K562 (cell line): ENCODE data around the gene HDAC5. TPM values are rescaled to one million over a fixed set of nuclear protein-coding genes. Genes with fewer than 3 reads are reported as not detected.

Source experiments
- ATAC-seq: fragments of 200-7000 bp; cut with Tn5 transposase; 3 replicates; pipeline ENCODE4 v1.9.1; 2020; ENCODE audit warnings: moderate library complexity
- BruUV-seq: library from RNA; stranded (reverse); fragments of 400-500 nt; replicated peaks from 2 replicates; lab custom pipeline; 2021; lab: Mats Ljungman, UMichigan
- CTCF ChIA-PET: fragments of 300-600 bp; formaldehyde crosslinking; extraction: SDS; loops from one replicate; lab custom pipeline; 2021; ENCODE audit warnings: low intra/inter-chr PET ratio; lab: Yijun Ruan, JAX
- POLR2A ChIA-PET: fragments of 300-600, 350-650 bp; sonication (Branson Sonifier 250); formaldehyde crosslinking; extraction: SDS; loops from one replicate; lab custom pipeline; 2021; ENCODE audit warnings: antibody characterized with exemption, inconsistent platforms; lab: Yijun Ruan, JAX
- DNase-seq, 4 experiments: peaks; one replicate each; pipeline versions ENCODE4 v3.0.0 to v3.0.0-alpha.2; 2011 to 2018; ENCODE audit warnings: low spot score in 3 of 4, mixed read lengths in 3 of 4; ENCODE audit errors: extremely low read depth in 1 of 4
- FAIRE-seq: peaks from 2 replicates; lab custom pipeline; 2011; peaks lifted over from hg19 to GRCh38; lab: Jason Lieb, UNC
- H2AFZ ChIP-seq: 2 replicates; pipeline ENCODE4 v1.6.0; 2011; ENCODE audit warnings: low read depth, low read length, control low read depth, inconsistent platforms
- H3K27ac ChIP-seq: fragments of 200-600 bp; 3 replicates; pipeline ENCODE4 v1.8.0; 2011; ENCODE audit warnings: low read depth, mild to moderate bottlenecking, control low read depth, inconsistent platforms, low read length, moderate library complexity, mixed read lengths; ENCODE audit errors: extremely low read depth
- H3K27me3 ChIP-seq, 2 experiments: fragments of 300-600 bp in 1 of 2; 2 replicates in 1 of 2; 3 replicates in 1 of 2; pipeline versions ENCODE4 v1.6.0 to v1.8.0; 2011; ENCODE audit warnings: inconsistent platforms in 2 of 2, low read length in 2 of 2, mild to moderate bottlenecking in 1 of 2, mixed read lengths in 1 of 2, moderate library complexity in 1 of 2; ENCODE audit not compliant: control insufficient read depth in 2 of 2, insufficient read depth in 2 of 2
- H3K36me3 ChIP-seq: fragments of 300-600 bp; 3 replicates; pipeline ENCODE4 v1.8.0; 2011; ENCODE audit warnings: mild to moderate bottlenecking, low read length, inconsistent platforms; ENCODE audit not compliant: control insufficient read depth, insufficient read depth
- H3K4me1 ChIP-seq, 2 experiments: fragments of 200-600 bp in 1 of 2; replicated peaks in 1 of 2; 2 replicates in 1 of 2; 3 replicates in 1 of 2; pipeline versions ENCODE4 v1.5.1 to v1.8.0; 2011; ENCODE audit warnings: inconsistent platforms in 2 of 2, low read length in 2 of 2, mild to moderate bottlenecking in 1 of 2, mixed read lengths in 1 of 2, moderate library complexity in 1 of 2; ENCODE audit not compliant: control insufficient read depth in 2 of 2, insufficient read depth in 2 of 2
- H3K4me2 ChIP-seq: 2 replicates; pipeline ENCODE4 v1.6.1; 2011; ENCODE audit warnings: low read length, control low read depth, inconsistent platforms, mixed read lengths; ENCODE audit not compliant: insufficient read depth
- H3K4me3 ChIP-seq: fragments of 200-600 bp; sonication (generic), shearing (Covaris generic); 2 replicates; pipeline ENCODE4 v1.5.1; 2016; ENCODE audit warnings: control low read depth, inconsistent platforms
- H3K79me2 ChIP-seq: fragments of 200-600 bp; 3 replicates; pipeline ENCODE4 v1.8.0; 2011; ENCODE audit warnings: low read length, inconsistent platforms; ENCODE audit not compliant: control insufficient read depth, insufficient read depth
- H3K9ac ChIP-seq, 2 experiments: 2 replicates each; pipeline versions ENCODE4 v1.6.0 to v1.6.1; 2011; ENCODE audit warnings: low read depth in 2 of 2, low read length in 2 of 2, control low read depth in 1 of 2, inconsistent platforms in 1 of 2, mild to moderate bottlenecking in 1 of 2, mixed read lengths in 1 of 2; ENCODE audit not compliant: insufficient read depth in 1 of 2
- H3K9me1 ChIP-seq: one replicate; pipeline ENCODE4 v1.6.0; 2011; ENCODE audit warnings: inconsistent platforms, mild to moderate bottlenecking, low read length, moderate library complexity; ENCODE audit not compliant: control insufficient read depth, insufficient read depth
- H3K9me3 ChIP-seq: replicated peaks from 2 replicates; pipeline ENCODE4 v1.5.1; 2011; ENCODE audit warnings: low read depth, low read length, inconsistent platforms; ENCODE audit not compliant: control insufficient read depth, insufficient read depth
- H4K20me1 ChIP-seq: replicated peaks from 2 replicates; pipeline ENCODE4 v1.6.1; 2011; ENCODE audit warnings: low read length, inconsistent platforms, mixed read lengths; ENCODE audit not compliant: control insufficient read depth, insufficient read depth
- NCOA6 ChIP-seq: fragments of 450-650 bp; IDR thresholded peaks from 2 replicates; pipeline ENCODE4 v1.6.1; 2017; ENCODE audit warnings: mild to moderate bottlenecking
- NFIC ChIP-seq: fragments of 450-650 bp; IDR thresholded peaks from 2 replicates; pipeline ENCODE4 v1.6.1; 2017; ENCODE audit warnings: mild to moderate bottlenecking, inconsistent platforms
- ZFX ChIP-seq: sonication (generic); formaldehyde crosslinking; IDR thresholded peaks from 2 replicates; pipeline ENCODE4 v1.8.0; 2022; ENCODE audit warnings: mild to moderate bottlenecking, missing genetic modification reagents, moderate library complexity
- ZNF695 ChIP-seq: fragments of 450-650 bp; formaldehyde crosslinking; IDR thresholded peaks from 2 replicates; pipeline ENCODE4 v1.4.0; 2020; ENCODE audit warnings: mild to moderate bottlenecking, moderate library complexity
- WGBS: fragments of 100-300 bp; shearing (Covaris generic); methylation state at CpG from one replicate; pipeline ENCODE4 v1.1.6; 2016; ENCODE audit warnings: low coverage, mixed read lengths; ENCODE audit not compliant: insufficient coverage; ENCODE audit errors: missing lambda C conversion rate; 5-methylcytosine and 5-hydroxymethylcytosine counted together
- in situ Hi-C: fragments of 300-500 bp; cut with MboI; formaldehyde crosslinking; loops from 4 replicates; pipeline ENCODE4 v1.15.0; 2018; ENCODE audit warnings: inconsistent platforms, mixed read lengths
- intact Hi-C: fragments of 100-400 bp; cut with micrococcal nuclease; formaldehyde crosslinking; loops from 2 replicates; pipeline ENCODE4 v1.14.2; 2022
- polyA plus RNA-seq, 8 experiments: library from polyadenylated mRNA; depleted of rRNA in 4 of 8; stranded (reverse) in 5 of 8; unstranded in 3 of 8; fragments of >200 nt; fragmentation: Nextera tagmentation in 2 of 8; fragmentation: Illumina TruSeq in 1 of 8; extraction: Ambion mirVana in 2 of 8; extraction: Trizol in 1 of 8; gene quantifications; 2 replicates each; pipeline versions ENCODE4 v1.2.1 to v1.2.3, GENCODE V29; 2011 to 2014; ENCODE audit warnings: inconsistent platforms in 1 of 8, missing spikeins in 1 of 8
- total RNA-seq, 7 experiments: library from RNA; depleted of rRNA in 6 of 7; stranded (reverse); fragments of >200 nt in 6 of 7; fragmentation: Illumina TruSeq in 2 of 7; extraction: Trizol in 2 of 7; gene quantifications; 2 replicates each; pipeline versions ENCODE4 v1.2.1 to v1.2.3, GENCODE V29; 2011 to 2021; ENCODE audit warnings: low replicate concordance in 1 of 7
- TF ChIP-seq, protein P1 (sequence below), 3 experiments: fragments of 200-800 bp in 1 of 3; sonication (Bioruptor generic) in 1 of 3; sonication (generic) in 1 of 3; formaldehyde crosslinking in 1 of 3; IDR thresholded peaks; 2 replicates each; pipeline versions ENCODE4 v1.6.1 to v1.8.0; 2016 to 2022; ENCODE audit warnings: mild to moderate bottlenecking in 2 of 3, missing compliant biosample characterization in 2 of 3, missing genetic modification characterization in 2 of 3, missing genetic modification reagents in 1 of 3
- TF ChIP-seq, protein P2 (sequence below): fragments of 450-650 bp; IDR thresholded peaks from 2 replicates; pipeline ENCODE4 v1.7.1; 2018; ENCODE audit warnings: mild to moderate bottlenecking, low read depth; ENCODE audit not compliant: partially characterized antibody

Gene HDAC5
- total and polyA plus RNA-seq, 9 of the 15 experiments (the other 6 are each of a cell fraction or from before 2014, with no cell fraction given) = 0.45 to 26.2 (median 16.4) TPM

DNA sequence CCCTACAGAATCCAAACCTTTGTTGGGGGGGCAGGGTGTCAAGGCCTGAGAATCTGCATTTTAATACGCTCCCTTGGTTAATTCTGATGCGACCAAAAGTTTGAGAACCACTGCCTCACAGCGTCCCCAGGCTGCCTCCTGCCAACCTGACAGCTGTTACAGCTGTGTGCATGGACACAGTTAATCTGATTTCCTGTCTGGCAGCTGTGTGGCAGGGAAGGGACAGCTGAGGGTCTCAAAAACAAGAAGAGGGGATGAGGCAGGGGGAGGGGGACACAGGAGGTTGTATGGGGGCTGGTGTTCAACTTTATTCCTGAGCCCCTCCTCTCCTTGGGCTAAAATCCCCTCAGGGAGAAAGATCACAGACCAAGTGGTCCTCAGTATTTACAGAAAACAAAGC is 17.5 kb downstream of the HDAC5 start:
- no TSS peak for BruUV-seq
- POLR2A ChIA-PET = interaction anchor here (1.0 to 1.7 kb wide), 3 partner anchors 10 to 39 kb away, joined by 3 to 8 read pairs (median 5); partner anchors contain the start of gene LSM12
- Histone ChIP-seq H3K36me3 (no peaks in the 10 kb centered on the region; the same call in 2 of the 3 replicates), H3K27ac (no peak overlapping the region), H3K4me3 (no peak overlapping the region), H3K4me2 (no peak overlapping the region), H3K27me3 (no peaks in the 10 kb centered on the region), H3K9me3 (no peaks in the 10 kb centered on the region), H4K20me1 (peaks cover 4% of the 10 kb centered on the region), H3K4me1 (peaks cover 23 to 40% of the 10 kb centered on the region in 2 experiments), H2AFZ (no peak overlapping the region), H3K9me1 (peaks cover 7% of the 10 kb centered on the region), H3K9ac (no peak overlapping the region), H3K79me2 (0 out of 3 replicates have a peak, but pooled peaks cover 2% of the 10 kb centered on the region)
- TF ChIP-seq ZFX (CRISPR knock-in tag) = no peak
- TF ChIP-seq, protein P1, sequence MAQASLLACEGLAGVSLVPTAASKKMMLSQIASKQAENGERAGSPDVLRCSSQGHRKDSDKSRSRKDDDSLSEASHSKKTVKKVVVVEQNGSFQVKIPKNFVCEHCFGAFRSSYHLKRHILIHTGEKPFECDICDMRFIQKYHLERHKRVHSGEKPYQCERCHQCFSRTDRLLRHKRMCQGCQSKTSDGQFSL (CRISPR knock-in tag; IDR thresholded peaks at IDR 0.05) = peak; percentile 8; the same call in 1 of the 2 replicates
- TF ChIP-seq, protein P1 (tag; IDR thresholded peaks at IDR 0.05) = no peak
- CTCF ChIA-PET = interaction anchor here (0.5 kb wide), 1 partner anchor 224 kb away, joined by 4 read pairs; no protein-coding TSS in a partner anchor
- WGBS = 53% methylated on average over 3 of the region's 3 CpGs
- ATAC-seq (no peak), DNase-seq (no peak), FAIRE-seq (peak; percentile 15)
- in situ Hi-C loops (no loop called here), intact Hi-C loops (no loop called here)

DNA sequence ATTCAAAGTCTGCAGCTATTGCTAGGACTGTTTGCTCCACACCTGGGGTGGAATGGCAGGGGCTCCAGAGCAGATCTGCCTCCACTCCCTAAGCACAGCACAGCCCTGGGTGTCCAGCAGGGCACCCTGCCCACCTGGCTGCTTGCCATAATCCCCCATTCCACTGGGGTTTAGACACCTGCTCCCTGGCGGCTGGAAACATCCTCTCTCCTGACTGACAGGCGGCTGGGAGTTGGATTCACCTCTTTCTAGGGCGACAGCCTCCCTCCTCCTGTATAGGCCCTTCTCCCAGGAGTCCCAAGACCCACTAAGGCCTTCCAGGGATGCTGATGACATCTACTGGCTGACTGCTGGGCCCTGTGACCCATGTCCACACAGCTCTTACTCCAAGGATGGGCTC is 18.0 kb downstream of the HDAC5 start:
- no TSS peak for BruUV-seq
- DNase-seq (no peak), ATAC-seq (no peak), FAIRE-seq (no peak)
- no peak overlapping the region for H3K9ac ChIP-seq
- no peak overlapping the region for H2AFZ ChIP-seq
- WGBS = 44% methylated on average over 3 of the region's 3 CpGs
- in situ Hi-C loops = no loop called here
- H3K27ac ChIP-seq = no peak overlapping the region
- peaks cover 7% of the 10 kb centered on the region for H3K9me1 ChIP-seq
- peaks cover 18 to 36% of the 10 kb centered on the region in 2 experiments for H3K4me1 ChIP-seq
- no peaks in the 10 kb centered on the region for H3K9me3 ChIP-seq
- H4K20me1 ChIP-seq = peaks cover 4% of the 10 kb centered on the region
- H3K27me3 ChIP-seq = no peaks in the 10 kb centered on the region
- H3K4me3 ChIP-seq = no peak overlapping the region
- no peaks in the 10 kb centered on the region; the same call in 2 of the 3 replicates for H3K36me3 ChIP-seq
- POLR2A ChIA-PET = interaction anchor here (0.6 to 1.3 kb wide), 4 partner anchors 9 to 39 kb away, joined by 3 to 5 read pairs (median 4); partner anchors contain the start of gene LSM12
- no peak overlapping the region for H3K4me2 ChIP-seq
- no peaks in the 10 kb centered on the region for H3K79me2 ChIP-seq
- TF ChIP-seq NFIC (peak; percentile 40; the same call in 1 of the 2 replicates), NCOA6 (no peak), ZNF695 (CRISPR knock-in tag) (no peak)
- TF ChIP-seq, protein P1 (CRISPR knock-in tag; IDR thresholded peaks at IDR 0.05) = peak; percentile 62; the same call in 1 of the 2 replicates
- TF ChIP-seq, protein P1 (tag; IDR thresholded peaks at IDR 0.05) = no peak
- TF ChIP-seq, protein P2, sequence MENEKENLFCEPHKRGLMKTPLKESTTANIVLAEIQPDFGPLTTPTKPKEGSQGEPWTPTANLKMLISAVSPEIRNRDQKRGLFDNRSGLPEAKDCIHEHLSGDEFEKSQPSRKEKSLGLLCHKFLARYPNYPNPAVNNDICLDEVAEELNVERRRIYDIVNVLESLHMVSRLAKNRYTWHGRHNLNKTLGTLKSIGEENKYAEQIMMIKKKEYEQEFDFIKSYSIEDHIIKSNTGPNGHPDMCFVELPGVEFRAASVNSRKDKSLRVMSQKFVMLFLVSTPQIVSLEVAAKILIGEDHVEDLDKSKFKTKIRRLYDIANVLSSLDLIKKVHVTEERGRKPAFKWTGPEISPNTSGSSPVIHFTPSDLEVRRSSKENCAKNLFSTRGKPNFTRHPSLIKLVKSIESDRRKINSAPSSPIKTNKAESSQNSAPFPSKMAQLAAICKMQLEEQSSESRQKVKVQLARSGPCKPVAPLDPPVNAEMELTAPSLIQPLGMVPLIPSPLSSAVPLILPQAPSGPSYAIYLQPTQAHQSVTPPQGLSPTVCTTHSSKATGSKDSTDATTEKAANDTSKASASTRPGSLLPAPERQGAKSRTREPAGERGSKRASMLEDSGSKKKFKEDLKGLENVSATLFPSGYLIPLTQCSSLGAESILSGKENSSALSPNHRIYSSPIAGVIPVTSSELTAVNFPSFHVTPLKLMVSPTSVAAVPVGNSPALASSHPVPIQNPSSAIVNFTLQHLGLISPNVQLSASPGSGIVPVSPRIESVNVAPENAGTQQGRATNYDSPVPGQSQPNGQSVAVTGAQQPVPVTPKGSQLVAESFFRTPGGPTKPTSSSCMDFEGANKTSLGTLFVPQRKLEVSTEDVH = no peak
- TF ChIP-seq, all 486 proteins: peak for 2
- CTCF ChIA-PET = interaction anchor here (0.5 kb wide), 1 partner anchor 225 kb away, joined by 4 read pairs; no protein-coding TSS in a partner anchor
- intact Hi-C loops = no loop called here
